Stimulated activated memory B cell treated with anti-CD40 and anti-IgM and Interleukin-4, amounts not matched to agents 10 μg/mL and 1 μg/mL and 100 μg/mL, for 72 hours (primary cell): ENCODE measurements around the gene KRTAP4-5.
"Not testable (repeated sequence)": the region's sequence is repeated elsewhere in the genome, so short reads cannot be mapped to it uniquely, and the experiment has no call there.

Experiments used
- ATAC-seq: fragments of 150-1000 bp; cut with Tn5 transposase; 2 replicates; pipeline ENCODE4 v1.10.0; 2021
- H3K27ac Mint-ChIP-seq: one replicate; pipeline ENCODE4 v1.8.0; 2022; ENCODE audit warnings: mild to moderate bottlenecking, mixed read lengths
- H3K27me3 Mint-ChIP-seq: one replicate; pipeline ENCODE4 v1.8.0; 2022; ENCODE audit warnings: mixed read lengths
- H3K36me3 Mint-ChIP-seq: one replicate; pipeline ENCODE4 v1.8.0; 2022; ENCODE audit warnings: mixed read lengths
- H3K4me1 Mint-ChIP-seq: one replicate; pipeline ENCODE4 v1.8.0; 2022; ENCODE audit warnings: mixed read lengths
- H3K4me3 Mint-ChIP-seq: one replicate; pipeline ENCODE4 v1.8.0; 2022; ENCODE audit warnings: mild to moderate bottlenecking, moderate library complexity, mixed read lengths
- H3K9me3 Mint-ChIP-seq: one replicate; pipeline ENCODE4 v1.8.0; 2022; ENCODE audit warnings: mixed read lengths

KRTAP4-5 gene

GRCh38 chr17:41126412-41126811 lies 23.2 kb downstream of the KRTAP4-5 start:
- Mint-ChIP-seq H3K36me3 (no peaks in the 10 kb centered on the region), H3K4me1 (peaks cover 21% of the 10 kb centered on the region), H3K9me3 (peaks cover 3% of the 10 kb centered on the region), H3K27me3 (peaks cover 28% of the 10 kb centered on the region), H3K4me3 (no peak overlapping the region), H3K27ac (no peak overlapping the region)
- no peak for ATAC-seq

- no peaks in the 10 kb centered on the region for H3K36me3 Mint-ChIP-seq
- H3K27ac Mint-ChIP-seq: no peak overlapping the region
- peaks cover 3% of the 10 kb centered on the region for H3K9me3 Mint-ChIP-seq
- H3K4me1 Mint-ChIP-seq: peaks cover 28% of the 10 kb centered on the region
- H3K27me3 Mint-ChIP-seq: peaks cover 28% of the 10 kb centered on the region
- no peak for ATAC-seq
- no peak overlapping the region for H3K4me3 Mint-ChIP-seq
These were observed 24.6 kb downstream of the KRTAP4-5 start for GRCh38 chr17:41125064-41125463.

DNA sequence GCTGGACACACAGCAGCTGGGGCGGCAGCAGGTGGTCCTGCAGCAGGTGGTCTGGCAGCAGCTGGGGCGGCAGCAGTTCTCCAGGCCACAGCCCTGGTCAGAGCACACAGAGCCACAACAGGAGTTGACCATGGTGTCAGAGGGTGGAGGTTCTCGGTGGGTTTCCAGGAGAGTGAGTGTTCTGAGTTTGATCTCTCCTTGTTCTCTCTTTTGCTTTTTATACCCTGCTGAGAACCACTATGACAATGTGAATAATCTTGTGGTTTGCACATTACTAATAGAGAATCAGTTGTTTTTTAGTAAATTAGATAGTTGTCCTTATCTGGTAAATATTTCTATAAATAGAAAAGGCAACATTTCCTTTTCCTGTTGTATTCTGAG lies 25.6 kb downstream of the KRTAP4-5 start, which contains the start of gene KRTAP4-12:
Gene KRTAP4-12, minus strand, starts transcription at position 192 of the 381 bp plus-strand sequence. Its CDS starts 60 bp downstream, at position 132.
- H3K36me3 Mint-ChIP-seq, ATAC-seq, H3K4me3 Mint-ChIP-seq, H3K27ac Mint-ChIP-seq, H3K9me3 Mint-ChIP-seq: not testable (repeated sequence)
- Mint-ChIP-seq H3K27me3 (peaks cover 28% of the 10 kb centered on the region), H3K4me1 (peaks cover 33% of the 10 kb centered on the region)

DNA sequence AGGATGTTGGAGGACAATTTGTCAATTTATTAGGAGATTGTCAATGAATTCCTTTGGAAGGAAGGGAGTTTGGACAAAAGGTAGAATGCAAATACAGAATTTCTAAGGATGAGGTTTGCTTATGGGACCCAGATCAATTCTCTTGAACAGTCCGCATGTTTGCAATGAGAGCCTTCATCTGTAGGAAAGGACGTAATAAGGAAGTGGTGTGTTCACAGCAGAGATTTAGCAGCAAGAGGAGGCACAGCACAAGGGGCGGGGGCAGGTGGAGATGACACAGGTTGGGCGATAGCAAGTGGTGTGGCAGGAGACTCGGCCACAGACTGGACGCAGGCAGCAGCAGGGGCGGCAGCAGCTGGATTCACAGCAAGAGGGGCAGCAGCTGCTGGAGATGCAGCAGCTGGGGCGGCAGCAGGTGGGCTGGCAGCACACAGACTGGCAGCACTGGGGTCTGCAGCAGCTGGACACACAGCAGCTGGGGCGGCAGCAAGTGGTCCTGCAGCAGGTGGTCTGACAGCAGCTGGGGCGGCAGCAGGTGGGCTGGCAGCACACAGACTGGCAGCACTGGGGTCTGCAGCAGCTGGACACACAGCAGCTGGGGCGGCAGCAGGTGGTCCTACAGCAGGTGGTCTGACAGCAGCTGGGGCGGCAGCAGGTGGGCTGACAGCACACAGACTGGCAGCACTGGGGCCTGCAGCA lies 26.2 kb downstream of the KRTAP4-5 start:
- Mint-ChIP-seq H3K27me3 (peaks cover 28% of the 10 kb centered on the region), H3K4me1 (peaks cover 33% of the 10 kb centered on the region)
- ATAC-seq, H3K36me3 Mint-ChIP-seq, H3K4me3 Mint-ChIP-seq, H3K27ac Mint-ChIP-seq, H3K9me3 Mint-ChIP-seq: not testable (repeated sequence)

DNA sequence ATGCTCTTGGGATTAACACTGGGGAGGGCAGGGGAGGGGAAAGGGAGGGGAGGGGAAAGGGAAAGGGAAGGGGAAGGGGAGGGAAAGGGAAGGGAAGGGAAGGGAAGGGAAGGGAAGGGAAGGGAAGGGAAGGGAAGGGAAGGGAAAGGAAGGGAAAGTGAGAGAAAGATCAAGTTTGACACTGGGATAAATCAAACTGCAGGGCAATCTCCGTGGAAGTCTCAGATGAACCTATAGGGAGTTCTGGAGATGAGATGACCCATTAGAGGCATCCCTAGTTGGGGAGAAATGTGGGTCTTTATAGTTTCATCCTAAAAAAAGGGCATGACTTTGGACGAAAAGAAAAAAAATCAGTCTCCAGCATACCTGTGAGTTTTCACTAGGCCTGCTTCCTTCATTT lies 27.9 kb downstream of the KRTAP4-5 start:
- ATAC-seq: no peak
- peaks cover 44% of the 10 kb centered on the region for H3K4me1 Mint-ChIP-seq
- H3K27ac Mint-ChIP-seq: no peak overlapping the region
- H3K36me3 Mint-ChIP-seq: peaks cover 5% of the 10 kb centered on the region
- peaks cover 40% of the 10 kb centered on the region for H3K27me3 Mint-ChIP-seq
- H3K9me3 Mint-ChIP-seq: peaks cover 3% of the 10 kb centered on the region
- no peak overlapping the region for H3K4me3 Mint-ChIP-seq

DNA sequence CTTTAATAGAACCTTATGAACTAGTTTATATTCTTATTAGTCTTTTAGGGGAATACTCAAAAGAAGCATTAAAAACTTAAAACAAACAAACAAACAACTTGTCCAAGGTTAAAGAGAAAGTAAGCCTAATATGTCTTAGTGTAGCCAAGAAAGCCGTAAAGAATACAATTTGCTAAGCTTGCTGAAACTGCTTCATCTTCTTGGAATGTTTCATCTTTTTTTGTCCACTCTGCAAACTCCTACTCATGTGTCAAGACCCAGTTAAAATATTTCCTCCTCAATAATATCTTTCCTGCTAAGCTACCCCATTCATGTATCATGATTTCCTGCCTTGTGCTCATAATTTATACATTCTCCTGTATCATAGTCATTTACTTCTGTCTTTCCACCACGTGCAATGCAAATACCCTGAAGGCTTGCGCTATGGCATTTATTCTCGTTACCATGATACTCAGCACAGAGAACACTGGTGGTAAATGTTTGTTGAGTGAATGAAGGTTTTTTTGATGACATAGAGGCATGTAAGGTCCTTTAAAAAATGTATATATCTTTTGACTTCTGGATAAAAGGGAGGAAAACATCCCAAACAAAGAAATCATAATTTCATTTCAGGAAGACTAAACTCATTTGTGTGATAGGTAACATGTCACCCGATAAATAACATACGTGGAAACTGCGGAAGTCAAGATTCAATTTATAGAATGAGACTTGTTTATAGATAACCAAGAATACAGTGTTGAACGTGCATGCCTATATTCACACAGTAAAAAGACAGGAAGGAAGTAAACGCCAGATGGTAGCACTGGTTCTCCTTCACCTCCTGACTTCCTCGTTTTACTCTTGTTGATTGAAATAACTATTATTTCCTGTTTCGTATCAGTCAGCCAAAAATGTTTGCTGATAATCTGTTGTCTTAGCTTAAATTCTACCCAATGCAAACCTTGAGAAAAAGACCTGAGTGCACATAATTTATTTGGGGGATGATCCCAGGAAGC lies 29.6 kb downstream of the KRTAP4-5 start:
- H3K27me3 Mint-ChIP-seq: peaks cover 41% of the 10 kb centered on the region
- H3K27ac Mint-ChIP-seq: peak overlapping the region; percentile 61
- ATAC-seq: peak; percentile 64
- H3K9me3 Mint-ChIP-seq, H3K36me3 Mint-ChIP-seq: not testable (repeated sequence)
- peaks cover 50% of the 10 kb centered on the region for H3K4me1 Mint-ChIP-seq
- peak overlapping the region; percentile 44 for H3K4me3 Mint-ChIP-seq

DNA sequence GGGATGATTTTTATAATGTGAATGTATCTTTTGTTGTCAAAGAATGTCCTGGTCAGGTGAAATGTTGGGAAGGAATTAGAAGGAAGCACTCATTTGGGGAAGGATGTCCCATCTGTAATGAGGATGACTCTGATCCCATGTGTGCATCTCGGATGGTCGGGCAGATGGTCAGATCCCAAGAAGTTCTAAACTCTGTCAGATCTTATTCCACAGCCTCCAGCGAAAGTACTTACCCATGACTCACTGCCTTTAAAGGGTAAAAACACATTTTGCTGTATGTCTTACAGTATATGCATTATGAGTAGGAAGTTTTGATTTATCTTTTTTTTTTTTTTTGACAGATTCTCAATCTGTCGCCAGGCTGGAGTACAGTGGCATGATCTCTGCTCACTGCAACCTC lies 30.9 kb downstream of the KRTAP4-5 start:
- Mint-ChIP-seq H3K4me1 (peaks cover 39% of the 10 kb centered on the region), H3K36me3 (peaks cover 5% of the 10 kb centered on the region), H3K9me3 (peaks cover 3% of the 10 kb centered on the region), H3K27me3 (peaks cover 31% of the 10 kb centered on the region), H3K27ac (no peak overlapping the region), H3K4me3 (no peak overlapping the region)
- ATAC-seq: no peak

DNA sequence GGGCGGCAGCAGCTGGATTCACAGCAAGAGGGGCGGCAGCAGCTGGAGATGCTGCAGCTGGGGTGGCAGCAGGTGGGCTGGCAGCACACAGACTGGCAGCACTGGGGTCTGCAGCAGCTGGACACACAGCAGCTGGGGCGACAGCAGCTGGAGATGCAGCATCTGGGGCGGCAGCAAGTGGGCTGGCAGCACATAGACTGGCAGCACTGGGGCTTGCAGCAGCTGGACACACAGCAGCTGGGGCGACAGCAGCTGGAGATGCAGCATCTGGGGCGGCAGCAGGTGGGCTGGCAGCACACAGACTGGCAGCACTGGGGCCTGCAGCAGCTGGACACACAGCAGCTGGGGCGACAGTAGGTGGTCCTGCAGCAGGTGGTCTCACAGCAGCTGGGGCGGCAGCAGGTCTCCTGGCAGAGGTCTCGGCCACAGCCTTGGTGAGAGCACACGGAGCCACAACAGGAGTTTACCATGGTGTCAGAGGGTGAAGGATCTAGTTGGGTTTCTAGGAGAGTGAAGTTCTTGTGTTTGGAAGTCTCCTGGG lies 31.7 kb downstream of the KRTAP4-5 start, which contains the start of gene KRTAP4-11:
Gene KRTAP4-11, minus strand, starts transcription at position 528 of the 541 bp plus-strand sequence. Its CDS starts 58 bp downstream, at position 470.
- H3K36me3 Mint-ChIP-seq, H3K4me3 Mint-ChIP-seq, ATAC-seq, H3K9me3 Mint-ChIP-seq, H3K27ac Mint-ChIP-seq: not testable (repeated sequence)
- Mint-ChIP-seq H3K4me1 (peaks cover 31% of the 10 kb centered on the region), H3K27me3 (peaks cover 23% of the 10 kb centered on the region)

GRCh38 chr17:41116297-41116696 lies 33.3 kb downstream of the KRTAP4-5 start:
- Mint-ChIP-seq H3K36me3 (peaks cover 8% of the 10 kb centered on the region), H3K27me3 (peaks cover 14% of the 10 kb centered on the region), H3K4me3 (no peak overlapping the region), H3K9me3 (peaks cover 1% of the 10 kb centered on the region), H3K4me1 (peaks cover 29% of the 10 kb centered on the region), H3K27ac (no peak overlapping the region)
- ATAC-seq: peak; percentile 70

- ATAC-seq: no peak
- H3K27me3 Mint-ChIP-seq: peaks cover 2% of the 10 kb centered on the region
These were observed 38.3 kb downstream of the KRTAP4-5 start for GRCh38 chr17:41111151-41111885.

DNA sequence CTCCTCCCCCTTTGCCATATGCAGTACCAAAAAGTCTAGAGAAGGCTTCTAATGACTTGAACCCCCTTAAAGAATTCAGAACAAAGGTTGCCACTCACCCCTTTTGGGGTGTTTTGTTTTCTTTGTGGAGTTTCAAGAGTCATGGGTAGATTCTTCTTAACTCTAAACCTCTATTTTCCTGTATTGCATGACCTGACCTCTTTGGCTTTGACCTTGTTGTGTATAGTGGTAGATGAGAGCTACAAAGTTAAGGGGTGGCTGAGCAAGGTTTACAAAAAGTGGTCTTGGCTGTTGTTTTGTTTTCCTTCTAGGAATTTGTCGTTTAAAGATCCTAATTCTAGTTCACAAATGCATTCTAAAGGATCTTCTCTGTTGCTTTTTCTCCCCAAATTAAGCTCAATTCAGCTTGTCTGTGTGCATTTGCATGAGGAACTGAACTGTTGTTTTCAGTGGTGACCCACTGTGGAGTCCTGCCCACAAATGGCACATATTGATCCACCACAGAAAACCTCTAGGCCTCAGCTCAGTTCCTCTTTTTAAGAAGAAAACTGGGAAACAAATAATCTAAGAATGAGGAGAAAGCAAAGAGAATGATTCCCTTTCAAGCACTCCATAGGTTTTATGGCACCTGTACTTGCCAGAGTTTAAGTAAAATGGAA lies 40.8 kb downstream of the KRTAP4-5 start:
- not testable (repeated sequence) for H3K27ac Mint-ChIP-seq, H3K36me3 Mint-ChIP-seq, H3K9me3 Mint-ChIP-seq
- H3K4me1 Mint-ChIP-seq: peaks cover 16% of the 10 kb centered on the region
- H3K4me3 Mint-ChIP-seq: peak overlapping the region; percentile 11
- peaks cover 11% of the 10 kb centered on the region for H3K27me3 Mint-ChIP-seq
- ATAC-seq: peak; percentile 76

More at GRCh38 chr17:41111151-41111885, 38.3 kb downstream of the KRTAP4-5 start:
- Mint-ChIP-seq H3K36me3 (peaks cover 7% of the 10 kb centered on the region), H3K27ac (no peak overlapping the region), H3K9me3 (peaks cover 3% of the 10 kb centered on the region), H3K4me1 (peaks cover 17% of the 10 kb centered on the region), H3K4me3 (no peak overlapping the region)

DNA sequence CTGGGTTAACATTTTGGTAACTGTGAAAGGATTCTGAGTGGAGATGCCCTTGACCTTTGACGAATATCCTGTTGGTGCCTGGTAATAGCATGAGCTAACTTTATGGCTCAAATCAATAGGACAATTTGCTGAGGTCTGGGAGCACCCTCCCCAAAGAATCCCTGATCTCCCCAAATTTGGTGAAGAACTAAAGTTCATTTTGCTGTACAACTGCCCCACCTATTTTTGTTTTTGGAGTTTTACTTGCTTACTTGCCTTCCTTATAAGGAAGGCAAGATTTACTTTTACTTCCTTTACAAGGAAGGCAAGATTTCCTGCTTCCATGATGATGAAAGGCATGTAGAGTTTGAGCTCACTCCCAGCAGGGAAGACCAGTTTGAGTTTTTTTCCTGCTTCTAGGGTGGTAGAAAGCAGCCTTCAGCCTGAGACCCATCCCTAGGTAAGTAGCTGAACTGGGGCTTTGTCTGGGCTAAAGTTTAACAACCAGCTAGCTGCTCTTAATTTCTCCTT lies 41.6 kb downstream of the KRTAP4-5 start:
- ATAC-seq: no peak
- peaks cover 3% of the 10 kb centered on the region for H3K9me3 Mint-ChIP-seq
- peaks cover 7% of the 10 kb centered on the region for H3K36me3 Mint-ChIP-seq
- no peak overlapping the region for H3K4me3 Mint-ChIP-seq
- peaks cover 16% of the 10 kb centered on the region for H3K4me1 Mint-ChIP-seq
- H3K27ac Mint-ChIP-seq: no peak overlapping the region
- H3K27me3 Mint-ChIP-seq: peaks cover 11% of the 10 kb centered on the region

DNA sequence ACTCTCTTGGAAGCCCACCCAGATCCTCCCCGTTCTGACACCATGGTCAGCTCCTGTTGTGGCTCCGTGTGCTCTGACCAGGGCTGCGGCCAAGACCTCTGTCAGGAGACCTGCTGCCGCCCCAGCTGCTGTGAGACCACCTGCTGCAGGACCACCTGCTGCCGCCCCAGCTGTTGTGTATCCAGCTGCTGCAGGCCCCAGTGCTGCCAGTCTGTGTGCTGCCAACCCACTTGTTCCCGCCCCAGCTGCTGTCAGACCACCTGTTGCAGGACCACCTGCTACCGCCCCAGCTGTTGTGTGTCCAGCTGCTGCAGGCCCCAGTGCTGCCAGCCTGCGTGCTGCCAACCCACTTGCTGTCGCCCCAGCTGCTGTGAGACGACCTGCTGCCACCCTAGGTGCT lies 44.3 kb downstream of the KRTAP4-5 start, which contains the start of gene KRTAP4-9:
Gene KRTAP4-9, plus strand, starts transcription at position 43 of the 400 bp plus-strand sequence. Its CDS starts 0 bp downstream, at position 43.
- H3K27ac Mint-ChIP-seq, H3K36me3 Mint-ChIP-seq, H3K4me3 Mint-ChIP-seq, ATAC-seq, H3K9me3 Mint-ChIP-seq: not testable (repeated sequence)
- peaks cover 25% of the 10 kb centered on the region for H3K27me3 Mint-ChIP-seq
- peaks cover 16% of the 10 kb centered on the region for H3K4me1 Mint-ChIP-seq
